Stimulated activated naive CD8-positive, alpha-beta T cell treated with anti-CD3 and anti-CD28 coated beads, Interleukin-15, Interleukin-2, amounts not matched to agents 100 ng/mL and 50 ng/mL, for 24 hours (primary cell): ENCODE data around the gene SLC17A2.

Experiments used
- H3K27ac Mint-ChIP-seq: one replicate; pipeline ENCODE4 v1.8.0; 2021; ENCODE audit warnings: mild to moderate bottlenecking, mixed read lengths
- H3K27me3 Mint-ChIP-seq: one replicate; pipeline ENCODE4 v1.8.0; 2021; ENCODE audit warnings: mixed read lengths
- H3K36me3 Mint-ChIP-seq: one replicate; pipeline ENCODE4 v1.8.0; 2021; ENCODE audit warnings: low read depth, mixed read lengths
- H3K4me1 Mint-ChIP-seq: one replicate; pipeline ENCODE4 v1.8.0; 2021; ENCODE audit warnings: low read depth, mixed read lengths
- H3K4me3 Mint-ChIP-seq: one replicate; pipeline ENCODE4 v1.8.0; 2021; ENCODE audit warnings: mild to moderate bottlenecking, mixed read lengths
- H3K9me3 Mint-ChIP-seq: one replicate; pipeline ENCODE4 v1.8.0; 2021; ENCODE audit warnings: mixed read lengths

SLC17A2 gene

DNA sequence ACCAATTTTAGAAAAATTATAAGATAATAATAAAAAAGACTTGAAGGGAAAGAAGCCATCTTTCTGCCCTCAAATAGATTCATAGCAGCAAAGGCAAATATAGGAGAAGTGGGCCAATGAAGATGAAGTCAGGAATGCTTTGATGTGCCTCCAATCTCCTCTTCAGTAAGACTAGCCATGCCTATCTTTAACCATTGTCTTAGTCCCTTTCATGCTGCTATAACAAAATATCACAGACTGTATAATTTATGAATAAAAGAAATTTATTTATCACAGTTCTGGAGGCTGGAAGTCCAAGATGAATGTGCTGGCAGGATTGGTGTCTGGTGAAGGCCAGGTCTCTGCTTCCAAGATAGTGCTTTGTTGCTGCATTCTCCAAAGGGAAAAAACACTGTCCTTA lies 37.6 kb downstream of the SLC17A2 start:
- no peaks in the 10 kb centered on the region for H3K4me1 Mint-ChIP-seq
- H3K9me3 Mint-ChIP-seq, result no peaks in the 10 kb centered on the region
- H3K36me3 Mint-ChIP-seq, result no peaks in the 10 kb centered on the region
- H3K27ac Mint-ChIP-seq, result no peak overlapping the region
- H3K4me3 Mint-ChIP-seq, result no peak overlapping the region
- H3K27me3 Mint-ChIP-seq, result peaks cover 3% of the 10 kb centered on the region

GRCh38 chr6:25889877-25890853 lies 40.3 kb downstream of the SLC17A2 start:
- Mint-ChIP-seq H3K27ac (peak overlapping the region; percentile 10), H3K4me3 (no peak overlapping the region), H3K27me3 (peaks cover 3% of the 10 kb centered on the region), H3K4me1 (no peaks in the 10 kb centered on the region), H3K36me3 (no peaks in the 10 kb centered on the region), H3K9me3 (no peaks in the 10 kb centered on the region)

DNA sequence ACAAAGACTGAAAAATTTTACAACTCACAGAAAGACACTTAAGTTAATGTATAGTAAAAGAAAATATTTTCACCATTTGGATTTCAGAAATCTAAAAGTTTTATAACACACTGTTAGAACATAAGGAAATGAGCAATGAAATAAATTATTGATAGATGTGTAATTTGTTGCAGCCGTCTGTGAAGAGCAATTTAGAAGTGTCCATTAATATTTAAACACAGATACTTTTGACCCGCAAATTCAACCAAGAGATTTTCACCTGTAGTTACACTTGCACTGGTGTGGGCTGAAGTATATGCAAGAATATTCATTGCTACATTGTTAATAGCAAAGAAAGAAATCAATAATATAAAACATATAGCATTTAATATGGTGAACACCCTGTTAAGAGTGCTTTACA lies 41.9 kb downstream of the SLC17A2 start:
- H3K27ac Mint-ChIP-seq, result no peak overlapping the region
- H3K36me3 Mint-ChIP-seq, result no peaks in the 10 kb centered on the region
- H3K27me3 Mint-ChIP-seq, result peaks cover 3% of the 10 kb centered on the region
- H3K4me3 Mint-ChIP-seq, result no peak overlapping the region
- H3K9me3 Mint-ChIP-seq, result no peaks in the 10 kb centered on the region
- H3K4me1 Mint-ChIP-seq, result no peaks in the 10 kb centered on the region

DNA sequence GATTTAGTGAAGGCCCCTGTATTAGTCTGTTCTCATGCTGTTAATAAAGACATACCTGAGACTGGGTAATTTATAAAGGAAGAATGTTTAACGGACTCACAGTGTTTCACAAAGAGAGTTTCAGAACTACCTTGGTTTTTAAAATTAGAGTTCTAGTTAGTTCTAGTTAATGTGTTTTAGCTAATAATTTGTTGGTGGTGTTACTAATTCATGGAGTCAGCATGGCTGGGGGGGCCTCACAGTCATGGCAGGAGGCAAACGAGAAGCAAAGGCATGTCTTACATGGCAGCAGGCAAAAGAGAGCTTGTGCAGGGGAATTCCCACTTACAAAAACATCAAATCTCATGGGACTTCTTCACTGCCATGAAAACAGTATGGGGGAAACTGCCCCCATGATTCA lies 44.4 kb downstream of the SLC17A2 start:
- no peak overlapping the region for H3K27ac Mint-ChIP-seq
- H3K36me3 Mint-ChIP-seq, result no peaks in the 10 kb centered on the region
- no peak overlapping the region for H3K4me3 Mint-ChIP-seq
- no peaks in the 10 kb centered on the region for H3K9me3 Mint-ChIP-seq
- H3K4me1 Mint-ChIP-seq, result no peaks in the 10 kb centered on the region
- no peaks in the 10 kb centered on the region for H3K27me3 Mint-ChIP-seq

DNA sequence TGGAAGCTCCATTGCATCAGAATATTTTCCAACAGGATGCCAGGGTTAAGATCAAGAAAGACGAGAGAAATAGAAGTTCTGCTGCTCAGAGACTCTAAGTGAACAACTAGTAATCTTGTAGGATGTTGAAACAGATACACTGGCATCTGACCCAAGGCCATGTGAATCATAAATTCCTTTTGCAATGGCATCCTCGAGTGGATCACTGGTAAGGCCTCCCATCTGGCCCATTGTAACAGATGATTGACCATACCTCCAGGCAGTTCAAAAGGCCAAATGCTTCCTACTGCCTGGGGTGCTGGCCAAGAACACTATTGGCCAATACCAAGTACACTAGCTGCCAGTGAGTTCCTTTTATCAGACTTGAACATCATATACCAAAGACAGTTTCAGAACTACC lies 46.5 kb downstream of the SLC17A2 start:
- no peak overlapping the region for H3K27ac Mint-ChIP-seq
- no peaks in the 10 kb centered on the region for H3K4me1 Mint-ChIP-seq

DNA sequence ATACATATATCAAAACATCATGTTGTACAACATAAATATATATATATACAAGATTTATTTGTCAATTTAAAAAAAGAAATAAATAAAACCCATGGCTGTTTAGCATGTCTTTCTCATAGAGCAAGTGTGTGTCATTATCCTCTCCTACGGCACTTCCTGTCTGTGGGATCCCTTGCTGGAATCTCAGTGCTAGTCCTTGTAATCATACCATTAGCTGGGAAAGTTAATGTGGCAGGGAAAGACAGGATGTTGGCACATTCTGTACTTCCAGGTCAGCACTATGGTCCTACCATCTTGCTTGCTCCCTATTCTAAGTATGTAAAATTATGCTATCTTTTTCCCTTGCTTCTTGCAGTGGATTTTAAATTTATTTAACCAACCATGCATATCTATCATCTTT lies 47.0 kb downstream of the SLC17A2 start:
- Mint-ChIP-seq H3K36me3 (no peaks in the 10 kb centered on the region), H3K27ac (no peak overlapping the region), H3K27me3 (no peaks in the 10 kb centered on the region), H3K4me1 (no peaks in the 10 kb centered on the region), H3K4me3 (no peak overlapping the region), H3K9me3 (no peaks in the 10 kb centered on the region)

More for the DNA sequence above, 46.5 kb downstream of the SLC17A2 start:
- Mint-ChIP-seq H3K4me3 (no peak overlapping the region), H3K27me3 (no peaks in the 10 kb centered on the region), H3K36me3 (no peaks in the 10 kb centered on the region), H3K9me3 (no peaks in the 10 kb centered on the region)

- H3K9me3 Mint-ChIP-seq, result no peaks in the 10 kb centered on the region
- H3K4me1 Mint-ChIP-seq, result no peaks in the 10 kb centered on the region
- H3K4me3 Mint-ChIP-seq, result peak overlapping the region; percentile 72
- H3K36me3 Mint-ChIP-seq, result no peaks in the 10 kb centered on the region
- no peaks in the 10 kb centered on the region for H3K27me3 Mint-ChIP-seq
- H3K27ac Mint-ChIP-seq, result peak overlapping the region; percentile 33
Observed at GRCh38 chr6:25882051-25882496, 48.4 kb downstream of the SLC17A2 start.

GRCh38 chr6:25880601-25881000 lies 49.9 kb downstream of the SLC17A2 start:
- Mint-ChIP-seq H3K27ac (no peak overlapping the region), H3K36me3 (no peaks in the 10 kb centered on the region), H3K4me1 (no peaks in the 10 kb centered on the region), H3K27me3 (no peaks in the 10 kb centered on the region), H3K4me3 (no peak overlapping the region), H3K9me3 (no peaks in the 10 kb centered on the region)

- H3K9me3 Mint-ChIP-seq, result no peaks in the 10 kb centered on the region
- no peak overlapping the region for H3K4me3 Mint-ChIP-seq
- H3K36me3 Mint-ChIP-seq, result no peaks in the 10 kb centered on the region
- H3K27ac Mint-ChIP-seq, result no peak overlapping the region
- peaks cover 9% of the 10 kb centered on the region for H3K4me1 Mint-ChIP-seq
- no peaks in the 10 kb centered on the region for H3K27me3 Mint-ChIP-seq
Observed at GRCh38 chr6:25878721-25879322, 51.7 kb downstream of the SLC17A2 start.

- no peaks in the 10 kb centered on the region for H3K27me3 Mint-ChIP-seq
Observed at GRCh38 chr6:25875926-25876602, 54.4 kb downstream of the SLC17A2 start.

DNA sequence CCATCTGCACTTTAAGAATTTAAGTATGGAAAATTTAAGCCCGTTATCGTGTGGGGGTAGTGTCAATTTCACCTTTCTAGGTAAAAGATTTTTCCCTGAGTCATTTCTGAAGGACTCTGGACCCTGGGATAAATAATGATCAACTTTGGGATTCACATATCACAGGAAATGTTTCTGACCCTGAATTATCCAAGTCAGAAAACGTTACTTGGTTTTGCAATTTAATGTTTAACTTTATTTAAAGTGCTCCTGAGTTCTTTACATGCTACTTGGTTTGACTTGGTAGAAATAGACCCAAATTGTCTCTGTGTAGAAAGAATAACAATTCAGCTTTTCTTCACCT lies 55.0 kb downstream of the SLC17A2 start:
- Mint-ChIP-seq H3K27ac (no peak overlapping the region), H3K4me3 (no peak overlapping the region), H3K4me1 (peaks cover 21% of the 10 kb centered on the region), H3K36me3 (no peaks in the 10 kb centered on the region), H3K27me3 (no peaks in the 10 kb centered on the region), H3K9me3 (no peaks in the 10 kb centered on the region)

More at GRCh38 chr6:25875926-25876602, 54.4 kb downstream of the SLC17A2 start:
- no peaks in the 10 kb centered on the region for H3K36me3 Mint-ChIP-seq
- H3K4me1 Mint-ChIP-seq, result peaks cover 21% of the 10 kb centered on the region
- H3K27ac Mint-ChIP-seq, result no peak overlapping the region
- no peak overlapping the region for H3K4me3 Mint-ChIP-seq
- H3K9me3 Mint-ChIP-seq, result no peaks in the 10 kb centered on the region

GRCh38 chr6:25874822-25875562 lies 55.5 kb downstream of the SLC17A2 start:
- Mint-ChIP-seq H3K36me3 (no peaks in the 10 kb centered on the region), H3K4me3 (no peak overlapping the region), H3K27me3 (no peaks in the 10 kb centered on the region), H3K27ac (no peak overlapping the region), H3K9me3 (no peaks in the 10 kb centered on the region), H3K4me1 (peaks cover 21% of the 10 kb centered on the region)

DNA sequence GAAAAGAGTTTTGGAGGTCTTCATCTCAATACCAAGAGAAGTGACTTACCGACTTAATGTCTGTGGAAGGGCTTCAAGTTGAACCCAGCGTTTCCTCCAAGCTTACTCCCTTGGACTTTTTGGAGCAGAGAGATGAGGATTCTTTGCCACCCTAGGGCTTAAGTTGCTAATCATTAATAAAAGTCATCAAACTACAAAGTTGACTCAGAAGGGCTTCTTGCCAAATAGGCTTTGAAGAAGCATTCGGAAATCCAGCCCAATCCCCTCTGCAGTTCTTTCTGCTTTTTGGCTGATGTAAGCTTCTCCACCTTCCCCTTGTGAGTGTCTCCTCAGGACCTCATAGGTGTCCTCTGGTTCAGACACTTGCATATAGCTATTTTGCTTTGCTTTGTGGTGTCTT lies 56.4 kb downstream of the SLC17A2 start, which contains the start of gene SLC17A3:
Gene SLC17A3, minus strand, starts transcription at position 126 of the 400 bp plus-strand sequence. CDS start 5,856 bp downstream, outside the sequence.
- no peak within 1 kb of the TSS for H3K4me3 Mint-ChIP-seq
- H3K36me3 Mint-ChIP-seq, result no peaks in the 10 kb centered on the region
- H3K9me3 Mint-ChIP-seq, result no peaks in the 10 kb centered on the region
- no peaks in the 10 kb centered on the region for H3K27me3 Mint-ChIP-seq
- H3K27ac Mint-ChIP-seq, result no peak within 1 kb of the TSS
- peaks cover 21% of the 10 kb centered on the region for H3K4me1 Mint-ChIP-seq

- no peaks in the 10 kb centered on the region for H3K36me3 Mint-ChIP-seq
- no peak overlapping the region for H3K27ac Mint-ChIP-seq
- no peaks in the 10 kb centered on the region for H3K27me3 Mint-ChIP-seq
- H3K4me3 Mint-ChIP-seq, result no peak overlapping the region
- peaks cover 21% of the 10 kb centered on the region for H3K4me1 Mint-ChIP-seq
- H3K9me3 Mint-ChIP-seq, result no peaks in the 10 kb centered on the region
Observed at GRCh38 chr6:25872814-25873213, 57.7 kb downstream of the SLC17A2 start.
